ENCODE data around the gene ISM1.

GRCh38 chr20:13276945-13277541, 56.0 kb downstream of the ISM1 start:
- TF ChIP-seq POLR2AphosphoS5 (IDR thresholded peaks at IDR 0.05) (no peak), CTCF (IDR thresholded peaks at IDR 0.05) (no peak), EP300 (IDR thresholded peaks at IDR 0.05) (no peak), POLR2A (IDR thresholded peaks at IDR 0.05) (no peak)
